Pancreas (tissue), 10 donors: ENCODE measurements around the gene OR2AT4. TPM values are rescaled to one million over a fixed set of nuclear protein-coding genes. Genes with fewer than 3 reads are reported as not detected.
A peak's percentile ranks its signal among the peaks of the same experiment; 100 is the strongest.

ENCODE experiments used
- ATAC-seq, 4 donors: fragments of 200-7000 bp; cut with Tn5 transposase; one replicate each; pipeline versions ENCODE4 v1.8.0 to v1.9.1; 2020; ENCODE audit warnings: mild to moderate bottlenecking in 4 of 4, moderate library complexity in 4 of 4
- DNase-seq, 6 donors: peaks; one replicate each; pipeline ENCODE4 v3.0.0-alpha.2; 2020
- FAIRE-seq: peaks from 2 replicates; lab custom pipeline; 2012; peaks lifted over from hg19 to GRCh38; lab: Jason Lieb, UNC
- H3K27ac ChIP-seq, 4 donors: fragments of 200-600 bp; sonication (generic); 1 replicate in 3 of 4; 2 replicates in 1 of 4; pipeline versions ENCODE4 v1.5.0 to v1.8.0; 2020
- H3K27me3 ChIP-seq, 4 donors: fragments of 200-600 bp; one replicate each; pipeline ENCODE4 v1.8.0; 2021
- H3K36me3 ChIP-seq, 3 donors: fragments of 200-600 bp; sonication (generic) in 1 of 3; one replicate each; pipeline versions ENCODE4 v1.5.0 to v1.8.0; 2020 to 2021
- H3K4me1 ChIP-seq, 3 donors: fragments of 200-600 bp; one replicate each; pipeline ENCODE4 v1.8.0; 2021
- H3K4me3 ChIP-seq, 4 donors: fragments of 200-600 bp; sonication (generic) in 2 of 4; one replicate each; pipeline versions ENCODE4 v1.5.0 to v1.8.0; 2020 to 2021
- H3K9me3 ChIP-seq, 4 donors: fragments of 200-600 bp; one replicate each; pipeline ENCODE4 v1.8.0; 2021
- CTCF ChIP-seq, 4 donors: fragments of 200-600 bp; sonication (generic) in 3 of 4; IDR thresholded peaks; one replicate each; pipeline versions ENCODE4 v1.5.0 to v1.8.0; 2021; ENCODE audit warnings: antibody characterized with exemption in 4 of 4
- WGBS, 2 donors: extraction: QIAGEN DNeasy Blood & Tissue Kit; methylation state at CpG; one replicate each; pipeline ENCODE4 v1.1.7; 2013; 5-methylcytosine and 5-hydroxymethylcytosine counted together
- intact Hi-C, 3 donors: fragments of 100-400 bp; cut with DNase I; formaldehyde crosslinking; loops; one replicate each; pipeline versions ENCODE4 v1.11.1 to v1.14.2; 2022
- polyA plus RNA-seq, 2 donors: library from polyadenylated mRNA; stranded (reverse); fragments of 200-250 nt; gene quantifications; one replicate each; pipeline ENCODE4 v1.2.3, GENCODE V29; 2013
- total RNA-seq, 6 donors: library from RNA; stranded (reverse); fragmentation: NEBNext Ultra II Directional in 4 of 6; extraction: Animal tissue kit (Norgen Biotek cat#: 25700) in 4 of 6; gene quantifications; one replicate each; pipeline versions ENCODE4 v1.2.1 to v1.2.4, GENCODE V29; 2021 to 2023
- donor health status: healthy with polysubstance abuse.
- donor health status: DM: no; HTN: no; CAD: no; lungs with moderate emphysema.
- donor health status: DM: no; HTN: no; CAD: no.
- donor health status: control.
- donor health status: control.
- donor health status: Bipolar disorder and iron deficiency.
- donor health status: DM: yes; HTN: yes; CAD: no.
- donor health status: DM: no; HTN: no; CAD: no.
- donor health status: DM: no; HTN: no; CAD: no.
- donor health status: DM: yes; HTN: yes; CAD: no.

Gene OR2AT4
- total and polyA plus RNA-seq, 8 donors: under 0.01 TPM; not detected in 7

GRCh38 chr11:75143420-75143731, 46.7 kb upstream of the OR2AT4 start:
- no peak for TF ChIP-seq CTCF (IDR thresholded peaks at IDR 0.05)
- Histone ChIP-seq H3K9me3 (no peaks in the 10 kb centered on the region), H3K4me1 (peaks cover 0 to 1% (median 0%) of the 10 kb centered on the region in 3 donors), H3K27ac (no peak overlapping the region), H3K36me3 (no peaks in the 10 kb centered on the region), H3K4me3 (no peak overlapping the region), H3K27me3 (no peaks in the 10 kb centered on the region)
- no peak for ATAC-seq
- FAIRE-seq: no peak
- intact Hi-C loops: loop anchor here in 2 of 3 donors (5.0 kb wide), 2 partner anchors 59 to 104 kb away; no protein-coding TSS in a partner anchor
- 67 to 75% methylated on average over 6 of the region's 6 CpGs for WGBS, 2 donors
- DNase-seq: no peak

- no peak for TF ChIP-seq CTCF (IDR thresholded peaks at IDR 0.05)
- no peaks in the 10 kb centered on the region for H3K9me3 ChIP-seq
- ATAC-seq (peak in 3 of 4 donors; percentile 39 to 74 (median 71)), FAIRE-seq (no peak), DNase-seq (peak in 1 of 6 donors; percentile 52)
- H3K36me3 ChIP-seq: no peaks in the 10 kb centered on the region
- H3K27me3 ChIP-seq: no peaks in the 10 kb centered on the region
- H3K4me1 ChIP-seq: no peaks in the 10 kb centered on the region
- WGBS, 2 donors: 64 to 76% methylated on average over 10 of the region's 10 CpGs
- no peak overlapping the region for H3K27ac ChIP-seq
- intact Hi-C loops: loop anchor here in 2 of 3 donors (5.0 kb wide), 2 partner anchors 59 to 104 kb away; no protein-coding TSS in a partner anchor
- H3K4me3 ChIP-seq: no peak overlapping the region
Measured at GRCh38 chr11:75142714-75143419, 46.2 kb upstream of the OR2AT4 start.

GRCh38 chr11:75141166-75141565, 44.5 kb upstream of the OR2AT4 start:
- H3K36me3 ChIP-seq: no peaks in the 10 kb centered on the region
- WGBS, 2 donors: 39 to 46% methylated on average over 6 of the region's 6 CpGs
- no peak for ATAC-seq

GRCh38 chr11:75140269-75141138, 43.8 kb upstream of the OR2AT4 start:
- no peak for FAIRE-seq
- peak; percentile 76 to 87 (median 83) for ATAC-seq
- intact Hi-C loops: loop anchor here in 2 of 3 donors (2.0 to 5.0 kb wide), 3 partner anchors 62 to 108 kb away; no protein-coding TSS in a partner anchor

More at GRCh38 chr11:75141166-75141565, 44.5 kb upstream of the OR2AT4 start:
- no peaks in the 10 kb centered on the region for H3K4me1 ChIP-seq
- H3K27ac ChIP-seq: no peak overlapping the region
- H3K9me3 ChIP-seq: no peaks in the 10 kb centered on the region
- no peak for DNase-seq
- FAIRE-seq: no peak
- no peaks in the 10 kb centered on the region for H3K27me3 ChIP-seq
- no peak for TF ChIP-seq CTCF (IDR thresholded peaks at IDR 0.05)
- intact Hi-C loops: loop anchor here in 2 of 3 donors (2.0 to 5.0 kb wide), 3 partner anchors 61 to 108 kb away; no protein-coding TSS in a partner anchor
- H3K4me3 ChIP-seq: no peak overlapping the region

More at GRCh38 chr11:75140269-75141138, 43.8 kb upstream of the OR2AT4 start:
- DNase-seq: peak in 5 of 6 donors; percentile 45 to 94 (median 75)
- H3K4me1 ChIP-seq: no peaks in the 10 kb centered on the region
- H3K27ac ChIP-seq: no peak overlapping the region
- no peak overlapping the region for H3K4me3 ChIP-seq
- no peaks in the 10 kb centered on the region for H3K36me3 ChIP-seq
- no peaks in the 10 kb centered on the region for H3K9me3 ChIP-seq
- no peaks in the 10 kb centered on the region for H3K27me3 ChIP-seq
- 26 to 29% methylated on average over 22 of the region's 22 CpGs for WGBS, 2 donors
- peak; percentile 88 to 94 (median 93) for TF ChIP-seq CTCF (IDR thresholded peaks at IDR 0.05)
